HEK293T (cell line): Measurements from ENCODE around the gene MDM2.
"Not testable (repeated sequence)": the region's sequence is repeated elsewhere in the genome, so short reads cannot be mapped to it uniquely, and the experiment has no call there.

Source experiments
- CTCF ChIA-PET: fragments of 350-600 bp; formaldehyde crosslinking; extraction: SDS; loops from one replicate; lab custom pipeline; 2021; ENCODE audit warnings: antibody characterized with exemption, inconsistent platforms; lab: Yijun Ruan, JAX
- POLR2A ChIA-PET: fragments of 350-600 bp; formaldehyde crosslinking; extraction: SDS; loops from one replicate; lab custom pipeline; 2020; ENCODE audit warnings: antibody characterized with exemption, inconsistent platforms; lab: Yijun Ruan, JAX
- DNase-seq: peaks from one replicate; pipeline ENCODE4 v3.0.0; 2012; ENCODE audit warnings: mixed read lengths; ENCODE audit errors: extremely low spot score
- ARNT ChIP-seq: fragments of 450-650 bp; IDR thresholded peaks from 2 replicates; pipeline ENCODE4 v1.6.1; 2017; ENCODE audit warnings: mild to moderate bottlenecking
- BHLHE40 ChIP-seq: fragments of 450-650 bp; IDR thresholded peaks from 2 replicates; pipeline ENCODE4 v1.6.1; 2016; ENCODE audit warnings: mild to moderate bottlenecking, moderate library complexity, borderline replicate concordance
- CTBP1 ChIP-seq: fragments of 450-650 bp; IDR thresholded peaks from 2 replicates; pipeline ENCODE4 v1.6.1; 2016; ENCODE audit warnings: borderline replicate concordance
- ELF4 ChIP-seq: fragments of 450-650 bp; IDR thresholded peaks from 2 replicates; pipeline ENCODE4 v1.6.1; 2017; ENCODE audit warnings: antibody characterized with exemption
- FOXA1 ChIP-seq: fragments of 450-650 bp; IDR thresholded peaks from 2 replicates; pipeline ENCODE4 v1.6.1; 2016; ENCODE audit warnings: mild to moderate bottlenecking
- FOXK2 ChIP-seq: fragments of 450-650 bp; IDR thresholded peaks from 2 replicates; pipeline ENCODE4 v1.6.1; 2016; ENCODE audit warnings: mild to moderate bottlenecking
- FOXM1 ChIP-seq: fragments of 450-650 bp; IDR thresholded peaks from 2 replicates; pipeline ENCODE4 v1.6.1; 2017; ENCODE audit warnings: mild to moderate bottlenecking, borderline replicate concordance
- HDGF ChIP-seq: fragments of 450-650 bp; IDR thresholded peaks from 2 replicates; pipeline ENCODE4 v1.6.1; 2017; ENCODE audit warnings: antibody characterized with exemption, borderline replicate concordance
- L3MBTL2 ChIP-seq: fragments of 450-650 bp; conservative IDR thresholded peaks from 2 replicates; pipeline ENCODE4 v1.6.1; 2016; ENCODE audit warnings: mild to moderate bottlenecking
- LEF1 ChIP-seq: fragments of 450-650 bp; IDR thresholded peaks from 2 replicates; pipeline ENCODE4 v1.6.1; 2017; ENCODE audit warnings: mild to moderate bottlenecking, borderline replicate concordance
- NFRKB ChIP-seq: fragments of 450-650 bp; IDR thresholded peaks from 2 replicates; pipeline ENCODE4 v1.6.1; 2016; ENCODE audit warnings: mild to moderate bottlenecking, moderate library complexity
- PKNOX1 ChIP-seq: fragments of 450-650 bp; IDR thresholded peaks from 2 replicates; pipeline ENCODE4 v1.6.1; 2016
- SP1 ChIP-seq: fragments of 450-650 bp; IDR thresholded peaks from 2 replicates; pipeline ENCODE4 v1.6.1; 2017
- SUZ12 ChIP-seq: fragments of 450-650 bp; IDR thresholded peaks from 2 replicates; pipeline ENCODE4 v1.6.1; 2016; ENCODE audit warnings: mild to moderate bottlenecking
- TARDBP ChIP-seq: fragments of 450-650 bp; IDR thresholded peaks from 2 replicates; pipeline ENCODE4 v1.6.1; 2016
- ZNF384 ChIP-seq: fragments of 450-650 bp; IDR thresholded peaks from 2 replicates; pipeline ENCODE4 v1.6.1; 2016

Gene MDM2

GRCh38 chr12:68832504-68832867 lies 24.5 kb downstream of the MDM2 start:
- ChIA-PET CTCF (interaction anchor here (1.1 kb wide), 1 partner anchor 21 kb away, joined by 3 read pairs; no protein-coding TSS in a partner anchor), POLR2A (no interaction called here)
- DNase-seq = no peak
- TF ChIP-seq FOXK2 (no peak), TARDBP (no peak), ELF4 (no peak), ARNT (no peak), ZNF384 (no peak), LEF1 (no peak), L3MBTL2 (no peak), BHLHE40 (no peak), FOXM1 (no peak), SUZ12 (no peak), FOXA1 (no peak), CTBP1 (no peak), NFRKB (no peak), SP1 (no peak), HDGF (no peak), PKNOX1 (no peak)

- ChIA-PET POLR2A (no interaction called here), CTCF (no interaction called here)
- no peak for TF ChIP-seq SUZ12
- no peak for DNase-seq
Observed at GRCh38 chr12:68833508-68833907, 25.5 kb downstream of the MDM2 start.

- DNase-seq = no peak
- POLR2A ChIA-PET = interaction anchor here (0.6 kb wide), 1 partner anchor 34 kb away, joined by 3 read pairs; no protein-coding TSS in a partner anchor
- CTCF ChIA-PET = no interaction called here
- no peak for TF ChIP-seq L3MBTL2
- no peak for TF ChIP-seq BHLHE40
- no peak for TF ChIP-seq ARNT
- no peak for TF ChIP-seq PKNOX1
- TF ChIP-seq CTBP1 = no peak
- TF ChIP-seq NFRKB = no peak
- no peak for TF ChIP-seq SUZ12
- no peak for TF ChIP-seq FOXK2
- no peak for TF ChIP-seq LEF1
- no peak for TF ChIP-seq ZNF384
- TF ChIP-seq FOXA1 = no peak
- TF ChIP-seq SP1 = no peak
- TF ChIP-seq HDGF = no peak
- no peak for TF ChIP-seq ELF4
- no peak for TF ChIP-seq TARDBP
- TF ChIP-seq FOXM1 = no peak
Observed at GRCh38 chr12:68835333-68835908, 27.4 kb downstream of the MDM2 start.

GRCh38 chr12:68837215-68837614 lies 29.2 kb downstream of the MDM2 start:
- POLR2A ChIA-PET = no interaction called here
- no peak for DNase-seq
- TF ChIP-seq BHLHE40 (no peak), SP1 (no peak), ARNT (no peak), FOXA1 (no peak), ELF4 (no peak), LEF1 (no peak)
- CTCF ChIA-PET = no interaction called here

- POLR2A ChIA-PET = no interaction called here
- CTCF ChIA-PET = no interaction called here
- TF ChIP-seq FOXK2 (no peak), FOXM1 (no peak), BHLHE40 (no peak), TARDBP (no peak), FOXA1 (no peak), ZNF384 (no peak), SUZ12 (no peak), CTBP1 (no peak), ELF4 (no peak), L3MBTL2 (no peak), SP1 (no peak), PKNOX1 (no peak), ARNT (no peak), LEF1 (no peak), HDGF (no peak), NFRKB (no peak)
- DNase-seq = no peak
Observed at GRCh38 chr12:68838046-68838886, 30.3 kb downstream of the MDM2 start.

- DNase-seq = no peak
- ChIA-PET CTCF (no interaction called here), POLR2A (no interaction called here)
- TF ChIP-seq NFRKB (no peak), BHLHE40 (no peak), L3MBTL2 (no peak), FOXA1 (no peak), FOXK2 (no peak), ARNT (no peak)
Observed at GRCh38 chr12:68839183-68840147, 31.5 kb downstream of the MDM2 start.

- CTCF ChIA-PET, POLR2A ChIA-PET, DNase-seq: not testable (repeated sequence)
Observed at GRCh38 chr12:68841175-68841574, 33.2 kb downstream of the MDM2 start.
